Measurements from ENCODE around the gene MACROD1. TPM values are rescaled to one million over a fixed set of nuclear protein-coding genes. Genes with fewer than 3 reads are reported as not detected.
"Not testable (repeated sequence)": the region's sequence is repeated elsewhere in the genome, so short reads cannot be mapped to it uniquely, and the experiment has no call there.

The MACROD1 gene
- total RNA-seq, 1 experiment from 2014 or later = 29.3 TPM

DNA sequence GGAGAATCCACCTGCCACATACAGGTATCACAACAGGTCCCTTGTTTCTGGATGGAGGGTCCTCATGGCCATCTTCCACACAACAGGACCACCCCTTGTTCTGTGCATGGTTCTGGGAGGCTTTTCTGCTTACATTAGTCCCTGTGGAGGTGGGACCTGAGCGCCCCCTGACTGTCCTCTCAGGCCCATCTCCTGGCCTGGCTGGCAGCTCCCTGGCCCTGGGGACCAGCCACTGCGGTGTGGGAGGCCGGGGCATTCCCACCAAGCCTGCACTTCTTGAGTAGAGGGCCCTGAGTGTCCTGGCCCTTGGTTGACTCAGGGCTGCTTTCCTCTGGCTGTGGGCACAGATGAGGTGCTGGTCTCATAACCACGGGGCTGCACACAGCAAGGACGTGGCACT, 186.5 kb downstream of the MACROD1 start:
- no peak for DNase-seq (ENCODE audit: extremely low read depth, low read depth)

DNA sequence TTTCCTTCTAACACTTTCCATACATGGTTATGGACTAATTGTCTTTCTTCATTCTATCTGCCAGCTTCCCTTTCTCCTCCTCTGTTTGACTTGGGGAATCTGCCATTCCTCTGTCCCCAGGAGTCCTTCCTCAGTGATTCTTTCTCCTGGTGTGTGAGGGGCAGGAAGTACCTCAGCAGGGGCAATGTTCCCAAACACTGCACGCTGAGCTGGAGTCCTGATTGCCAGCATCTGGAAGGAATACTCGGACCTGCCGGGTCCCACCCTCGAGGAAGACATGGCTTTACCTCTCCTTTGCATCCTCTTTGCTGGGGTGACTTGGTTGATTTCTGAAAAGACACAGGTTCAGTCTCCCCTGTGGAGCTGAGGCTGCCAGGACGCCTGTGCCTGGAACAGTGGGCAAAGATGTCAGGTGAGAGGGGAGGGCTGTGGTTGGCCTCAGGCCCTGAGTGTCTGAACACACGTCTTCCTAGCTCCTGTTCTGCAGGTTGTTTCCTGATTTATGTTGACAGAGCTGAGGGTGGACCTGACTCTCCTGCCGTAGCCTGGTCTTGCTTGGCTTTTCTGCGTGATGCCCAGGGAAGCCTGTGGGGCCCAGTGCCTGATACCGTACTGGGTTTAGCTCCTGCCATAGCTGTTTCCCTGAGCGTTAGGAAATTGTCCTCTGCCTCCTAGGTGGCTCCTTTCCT, 187.2 kb downstream of the MACROD1 start:
- no peak for DNase-seq (ENCODE audit: extremely low read depth, low read depth)

DNA sequence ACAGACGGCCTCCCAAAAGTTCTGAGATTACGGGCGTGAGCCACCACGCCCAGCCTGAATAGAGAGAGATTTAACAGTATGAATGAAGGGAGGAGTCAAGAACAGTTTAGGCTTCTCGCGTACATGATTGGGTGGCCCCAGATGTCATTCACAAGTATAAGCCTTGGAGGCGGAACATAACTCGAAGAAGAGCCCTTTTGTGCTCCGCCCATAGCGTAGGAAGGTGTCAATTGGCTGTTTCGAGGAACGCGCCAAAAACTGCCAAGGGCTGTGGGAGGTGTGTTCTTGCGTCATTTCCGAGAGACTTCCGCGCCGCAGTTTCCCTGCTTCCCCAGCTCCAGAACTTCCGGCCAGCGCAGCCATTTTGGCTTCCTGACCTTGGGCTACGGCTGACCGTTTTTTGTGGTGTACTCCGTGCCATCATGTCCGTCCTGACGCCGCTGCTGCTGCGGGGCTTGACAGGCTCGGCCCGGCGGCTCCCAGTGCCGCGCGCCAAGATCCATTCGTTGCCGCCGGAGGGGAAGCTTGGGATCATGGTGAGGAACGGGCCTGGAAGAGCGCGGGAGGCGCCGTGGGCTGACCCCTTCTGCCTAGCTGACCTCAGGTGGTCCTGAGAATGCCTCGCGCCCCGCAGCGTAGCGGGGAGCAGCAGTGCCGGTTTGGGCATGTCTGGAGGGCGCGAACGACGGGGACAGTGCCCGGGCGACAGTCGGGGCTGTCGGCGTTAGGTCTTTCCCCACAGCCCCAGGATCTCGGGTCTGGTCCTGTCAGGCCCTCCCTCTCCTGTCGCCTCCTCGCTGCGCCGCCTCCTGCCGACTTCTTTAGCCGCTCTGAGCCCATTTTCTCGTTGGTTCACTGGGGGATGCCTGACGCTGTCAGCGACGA, 191.4 kb downstream of the MACROD1 start, which contains the start of gene COX8A:
Gene COX8A (plus strand): TSS at position 362 of the 885 bp plus-strand sequence. CDS start 61 bp downstream, at position 423.
- DNase-seq (ENCODE audit: extremely low read depth, low read depth) = peak; percentile 99

DNA sequence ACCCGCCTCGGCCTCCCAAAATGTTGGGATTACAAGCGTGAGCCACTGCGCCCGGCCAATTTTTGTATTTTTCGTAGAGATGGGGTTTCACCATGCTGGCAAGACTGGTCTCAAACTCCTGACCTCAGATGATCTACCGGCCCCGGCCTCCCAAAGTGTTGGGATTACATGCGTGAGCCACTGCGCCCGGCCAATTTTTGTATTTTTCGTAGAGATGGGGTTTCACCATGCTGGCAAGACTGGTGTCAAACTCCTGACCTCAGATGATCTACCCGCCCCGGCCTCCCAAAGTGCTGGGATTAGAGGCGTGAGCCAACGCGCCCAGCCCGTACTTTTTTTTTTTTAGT, 192.0 kb downstream of the MACROD1 start:
- DNase-seq (ENCODE audit: extremely low read depth, low read depth) = not testable (repeated sequence)

DNA sequence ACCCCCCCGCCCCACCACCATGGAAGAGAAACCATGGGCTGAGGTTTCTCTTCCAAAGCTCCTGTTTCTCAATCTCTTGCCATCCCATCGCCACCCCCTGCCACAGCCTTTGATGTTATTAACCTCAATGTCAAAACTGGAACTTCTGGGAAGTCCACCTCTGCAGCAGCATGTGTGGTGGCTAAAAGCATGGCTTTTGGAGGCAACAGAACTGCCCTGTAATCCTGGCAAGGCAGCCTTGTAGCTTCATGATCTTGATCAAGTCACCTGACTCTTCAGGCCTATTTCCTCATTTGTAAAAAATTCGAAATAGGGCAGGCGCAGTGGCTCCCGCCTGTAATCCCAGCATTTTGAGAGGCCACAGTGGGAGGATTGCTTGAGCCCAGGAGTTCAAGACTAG, 195.0 kb downstream of the MACROD1 start:
- DNase-seq (ENCODE audit: extremely low read depth, low read depth) = no peak

DNA sequence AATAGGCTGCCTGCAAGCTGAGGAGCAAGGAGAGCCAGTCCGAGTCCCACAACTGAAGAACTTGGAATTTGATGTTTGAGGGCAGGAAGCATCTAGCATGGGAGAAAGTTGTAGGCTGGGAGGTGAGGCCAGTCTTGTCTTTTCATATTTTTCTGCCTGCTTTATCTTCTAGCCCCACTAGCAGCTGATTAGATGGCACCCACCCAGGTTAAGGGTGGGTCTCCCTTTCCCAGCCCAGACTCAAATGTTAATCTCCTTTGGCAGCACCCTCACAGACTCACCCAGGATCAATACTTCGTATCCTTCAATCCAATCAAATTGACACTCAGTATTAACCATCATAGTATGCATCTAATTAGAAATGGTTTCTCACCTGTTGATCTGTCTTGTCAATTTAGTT, 196.5 kb downstream of the MACROD1 start:
- no peak for DNase-seq (ENCODE audit: extremely low read depth, low read depth)

DNA sequence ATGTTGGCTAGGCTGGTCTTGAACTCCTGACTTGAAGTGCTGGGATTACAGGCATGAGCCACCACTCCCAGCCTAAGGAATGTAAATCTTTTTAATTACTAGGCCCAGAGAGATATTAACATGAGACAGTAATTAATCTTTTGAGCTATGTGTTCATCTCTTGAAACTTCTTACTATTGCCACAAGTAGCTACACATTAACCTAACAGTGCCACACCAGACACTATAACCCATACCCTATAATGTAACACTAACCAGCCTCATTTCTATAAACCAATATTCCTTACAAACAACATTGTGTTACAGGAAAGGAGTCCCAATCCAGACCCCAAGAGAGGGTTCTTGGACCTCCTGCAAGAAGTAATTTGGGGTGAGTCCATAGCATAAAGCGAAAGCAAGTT, 199.5 kb downstream of the MACROD1 start:
- DNase-seq (ENCODE audit: extremely low read depth, low read depth) = no peak

DNA sequence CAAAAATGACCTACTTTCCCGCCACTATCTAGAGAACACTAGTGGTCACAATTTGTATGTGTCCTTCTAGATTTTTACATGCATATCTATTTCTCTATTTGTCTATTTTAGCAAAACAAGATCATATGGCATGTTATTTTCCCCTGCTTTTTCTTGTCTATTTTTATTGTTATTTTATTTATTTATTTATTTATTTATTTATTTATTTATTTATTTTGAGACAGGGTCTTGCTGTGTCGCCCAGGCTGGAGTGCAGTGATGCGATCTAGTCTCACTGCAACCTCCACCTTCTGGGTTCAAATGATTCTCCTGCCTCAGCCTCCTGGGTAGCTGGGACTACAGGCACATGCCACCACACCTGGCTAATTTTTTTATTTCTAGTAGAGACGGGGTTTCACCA, 202.0 kb downstream of the MACROD1 start:
- not testable (repeated sequence) for DNase-seq (ENCODE audit: extremely low read depth, low read depth)

DNA sequence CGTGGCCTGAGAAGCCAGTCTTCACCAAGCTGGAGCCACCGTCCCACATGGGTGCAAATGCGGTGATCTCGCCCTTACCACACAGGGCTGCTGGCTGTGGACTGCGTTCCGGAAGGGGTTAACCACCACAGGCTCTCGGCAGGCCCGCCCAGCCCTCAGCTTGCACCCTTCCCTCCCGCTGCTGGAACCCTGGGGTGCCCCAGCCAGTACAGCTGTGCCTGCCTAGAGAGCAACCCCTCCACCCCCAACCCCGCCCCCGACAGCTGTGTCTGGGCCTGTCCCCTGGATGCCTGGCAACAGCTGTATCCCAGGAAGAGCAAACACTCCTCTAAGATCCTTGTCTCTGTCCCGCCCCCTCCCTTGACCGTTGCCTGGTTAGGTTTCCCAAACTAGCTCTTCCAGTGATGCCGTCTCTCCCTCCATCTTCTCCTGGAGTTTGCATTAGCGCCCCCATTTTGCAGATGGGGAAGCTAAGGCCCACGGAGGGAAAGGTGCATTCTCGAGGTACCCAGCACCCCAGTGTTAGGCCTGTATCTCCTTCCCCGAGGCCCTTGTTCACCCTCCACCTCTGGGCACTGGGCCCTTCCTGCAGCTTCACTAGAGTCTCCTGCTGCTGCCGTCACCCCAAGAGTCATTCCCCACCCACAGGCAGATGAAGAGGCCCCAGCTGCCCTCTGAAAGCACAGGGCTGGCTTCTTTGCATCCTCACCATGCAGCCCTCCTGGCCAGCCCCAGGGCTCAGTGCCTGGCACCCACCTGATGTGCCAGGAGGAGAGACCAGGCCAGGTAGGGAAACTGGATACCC, 204.1 kb downstream of the MACROD1 start:
- DNase-seq (ENCODE audit: extremely low read depth, low read depth) = no peak

DNA sequence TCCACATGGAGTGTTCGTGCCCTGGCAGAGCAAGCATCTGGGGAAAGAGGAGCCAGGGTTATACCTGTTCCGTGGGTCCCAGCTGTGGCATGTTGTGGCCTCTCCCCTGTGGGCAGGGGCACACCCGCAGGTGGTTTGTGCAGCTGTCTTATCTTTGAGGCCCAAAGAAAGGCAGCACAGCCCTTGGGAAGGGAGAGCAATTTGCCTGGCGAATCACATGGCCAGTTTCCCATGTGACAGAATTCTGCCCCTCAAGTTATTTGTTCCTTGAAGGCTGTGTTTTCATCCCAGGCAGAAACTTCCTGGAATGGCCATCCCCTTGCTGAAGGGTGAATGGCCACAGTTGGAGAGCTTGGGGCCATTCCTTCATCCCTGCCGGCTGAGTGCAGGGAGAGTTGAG, 207.9 kb downstream of the MACROD1 start:
- no peak for DNase-seq (ENCODE audit: extremely low read depth, low read depth)

DNA sequence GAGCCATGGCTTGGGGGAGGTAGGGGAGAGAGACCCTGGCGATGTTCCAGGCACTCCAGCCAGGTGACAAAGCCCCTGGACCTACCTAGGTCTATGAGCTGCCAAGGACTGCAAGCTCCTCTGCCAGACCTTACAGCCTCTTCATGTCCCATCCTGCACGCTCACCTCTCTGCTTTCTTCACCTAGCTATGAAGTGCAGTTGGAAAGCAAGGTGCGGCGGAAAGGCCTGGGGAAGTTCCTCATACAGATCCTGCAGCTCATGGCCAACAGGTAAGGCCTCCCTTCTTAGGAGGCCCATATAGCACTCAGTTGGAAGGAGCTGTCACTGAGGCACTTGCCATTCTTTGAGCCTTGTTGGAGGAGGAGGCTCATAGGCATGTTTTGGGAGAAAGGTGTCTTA, 213.3 kb downstream of the MACROD1 start:
- no peak for DNase-seq (ENCODE audit: extremely low read depth, low read depth)

DNA sequence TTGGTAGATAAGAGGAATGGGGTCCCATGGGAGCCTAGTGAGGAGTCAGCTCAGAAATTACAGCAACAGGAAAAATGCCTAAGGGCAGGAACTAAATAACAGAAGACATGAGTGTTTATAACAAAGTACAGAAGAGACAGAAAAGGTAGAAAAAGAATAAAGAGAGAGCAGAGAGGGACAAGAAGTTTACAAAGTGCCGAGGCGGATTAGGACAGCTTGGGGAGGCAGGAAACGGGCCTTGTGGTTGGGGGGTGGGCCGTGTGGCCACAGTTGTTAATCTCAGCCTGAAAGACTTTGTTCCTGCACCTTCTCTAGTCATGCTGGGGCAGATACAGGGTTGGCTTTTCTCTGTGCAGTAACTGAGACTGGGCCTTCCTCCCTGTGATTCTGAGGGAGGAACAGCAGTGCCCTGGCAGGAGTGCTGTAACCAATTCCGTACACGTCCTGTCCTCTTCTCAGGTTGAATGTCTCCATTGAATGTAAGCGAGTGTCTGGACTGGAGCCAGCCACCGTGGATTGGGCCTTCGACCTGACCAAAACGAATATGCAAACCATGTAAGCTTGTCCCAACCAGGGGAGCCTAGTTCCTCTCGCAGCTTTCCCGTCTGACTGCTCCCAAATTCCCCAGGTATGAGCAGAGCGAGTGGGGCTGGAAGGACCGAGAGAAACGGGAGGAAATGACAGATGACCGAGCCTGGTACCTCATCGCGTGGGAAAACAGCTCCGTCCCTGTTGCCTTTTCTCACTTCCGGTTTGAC, 214.0 kb downstream of the MACROD1 start:
- no peak for DNase-seq (ENCODE audit: extremely low read depth, low read depth)

Small RNA genes lying within 50 kb of the gene (small RNA-seq; reads per million reads assigned to genes)
- 0 reads per million in 2 experiments for gene RNU6-45P

Other genes starting within 250 kb of the MACROD1 start
- 4.2 and 4.5 TPM in 2 replicates for gene RCOR2, start 248.9 kb downstream of the MACROD1 start, total RNA-seq (2014; rRNA removed; shearing (Covaris generic))
- 4.7 and 5.3 TPM in 2 replicates for gene NAA40, start 227.1 kb downstream of the MACROD1 start, total RNA-seq (2014; rRNA removed; shearing (Covaris generic))
- gene COX8A, start 191.5 kb downstream of the MACROD1 start, total RNA-seq (2014; rRNA removed; shearing (Covaris generic)) = 418 and 605 TPM in 2 replicates
- 32.8 and 43.6 TPM in 2 replicates for gene OTUB1, start 179.7 kb downstream of the MACROD1 start, total RNA-seq (2014; rRNA removed; shearing (Covaris generic))
- 2.7 and 3.0 TPM in 2 replicates for gene FLRT1, start 130.2 kb downstream of the MACROD1 start, total RNA-seq (2014; rRNA removed; shearing (Covaris generic))
- 147 and 154 TPM in 2 replicates for gene STIP1, start 20.1 kb upstream of the MACROD1 start, total RNA-seq (2014; rRNA removed; shearing (Covaris generic))
- gene FERMT3, start 40.6 kb upstream of the MACROD1 start, total RNA-seq (2014; rRNA removed; shearing (Covaris generic)) = 55.8 and 60.2 TPM in 2 replicates
- gene TRPT1, start 60.1 kb upstream of the MACROD1 start, total RNA-seq (2014; rRNA removed; shearing (Covaris generic)) = 14.5 and 19.4 TPM in 2 replicates
- gene NUDT22, start 60.2 kb upstream of the MACROD1 start, total RNA-seq (2014; rRNA removed; shearing (Covaris generic)) = 24.6 and 27.5 TPM in 2 replicates
- gene DNAJC4, start 64.4 kb upstream of the MACROD1 start, total RNA-seq (2014; rRNA removed; shearing (Covaris generic)) = 7.9 and 8.7 TPM in 2 replicates
- 8.7 and 10.9 TPM in 2 replicates for gene VEGFB, start 68.5 kb upstream of the MACROD1 start, total RNA-seq (2014; rRNA removed; shearing (Covaris generic))
- 57.6 and 61.0 TPM in 2 replicates for gene FKBP2, start 75.0 kb upstream of the MACROD1 start, total RNA-seq (2014; rRNA removed; shearing (Covaris generic))
- gene PPP1R14B, start 80.8 kb upstream of the MACROD1 start, total RNA-seq (2014; rRNA removed; shearing (Covaris generic)) = 184 and 245 TPM in 2 replicates
- gene PLCB3, start 85.4 kb upstream of the MACROD1 start, total RNA-seq (2014; rRNA removed; shearing (Covaris generic)) = 15.4 and 16.2 TPM in 2 replicates
- 66.2 and 68.0 TPM in 2 replicates for gene BAD, start 118.6 kb upstream of the MACROD1 start, total RNA-seq (2014; rRNA removed; shearing (Covaris generic))
- 16.4 and 20.0 TPM in 2 replicates for gene GPR137, start 119.7 kb upstream of the MACROD1 start, total RNA-seq (2014; rRNA removed; shearing (Covaris generic))
- gene KCNK4, start 125.2 kb upstream of the MACROD1 start, total RNA-seq (2014; rRNA removed; shearing (Covaris generic)) = 0.10 TPM in 1 of 2 replicates, not detected in the other
- gene CATSPERZ, start 134.2 kb upstream of the MACROD1 start, total RNA-seq (2014; rRNA removed; shearing (Covaris generic)) = 0.59 and 2.0 TPM in 2 replicates
- gene ESRRA, start 139.4 kb upstream of the MACROD1 start, total RNA-seq (2014; rRNA removed; shearing (Covaris generic)) = 42.2 and 52.8 TPM in 2 replicates
- 202 and 230 TPM in 2 replicates for gene TRMT112, start 151.4 kb upstream of the MACROD1 start, total RNA-seq (2014; rRNA removed; shearing (Covaris generic))
- gene PRDX5, start 152.0 kb upstream of the MACROD1 start, total RNA-seq (2014; rRNA removed; shearing (Covaris generic)) = 205 and 210 TPM in 2 replicates
- 2.8 and 3.7 TPM in 2 replicates for gene CCDC88B, start 174.1 kb upstream of the MACROD1 start, total RNA-seq (2014; rRNA removed; shearing (Covaris generic))
- 15.1 and 16.8 TPM in 2 replicates for gene RPS6KA4, start 193.0 kb upstream of the MACROD1 start, total RNA-seq (2014; rRNA removed; shearing (Covaris generic))

Measured in NCI-H460 (cell line).